Activated naive CD8-positive, alpha-beta T cell (primary cell): ENCODE data around the gene C1orf116.
A peak's percentile ranks its signal among the peaks of the same experiment; 100 is the strongest.
"Not testable (repeated sequence)": the region's sequence is repeated elsewhere in the genome, so short reads cannot be mapped to it uniquely, and the experiment has no call there.

Source experiments
- H3K27ac Mint-ChIP-seq: one replicate; pipeline ENCODE4 v1.8.0; 2021; ENCODE audit warnings: mixed read lengths
- H3K27me3 Mint-ChIP-seq: one replicate; pipeline ENCODE4 v1.8.0; 2021; ENCODE audit warnings: mixed read lengths
- H3K36me3 Mint-ChIP-seq: one replicate; pipeline ENCODE4 v1.8.0; 2021; ENCODE audit warnings: mixed read lengths
- H3K4me1 Mint-ChIP-seq: one replicate; pipeline ENCODE4 v1.8.0; 2021; ENCODE audit warnings: low read depth, mixed read lengths
- H3K4me3 Mint-ChIP-seq: one replicate; pipeline ENCODE4 v1.8.0; 2021; ENCODE audit warnings: mild to moderate bottlenecking, mixed read lengths
- H3K9me3 Mint-ChIP-seq: one replicate; pipeline ENCODE4 v1.8.0; 2021; ENCODE audit warnings: low read depth, mixed read lengths

Gene C1orf116

GRCh38 chr1:207051191-207051943 lies 18.8 kb upstream of the C1orf116 start, which contains the start of gene YOD1:
YOD1 (minus strand) TSS chr1:207051208; CDS start chr1:207051030, 178 bp downstream.
- Mint-ChIP-seq H3K4me3 (peak within 1 kb of the TSS; percentile 98), H3K36me3 (peaks cover 7% of the 10 kb centered on the region), H3K9me3 (no peaks in the 10 kb centered on the region), H3K27ac (peak within 1 kb of the TSS; percentile 98), H3K27me3 (no peaks in the 10 kb centered on the region), H3K4me1 (peaks cover 56% of the 10 kb centered on the region)

DNA sequence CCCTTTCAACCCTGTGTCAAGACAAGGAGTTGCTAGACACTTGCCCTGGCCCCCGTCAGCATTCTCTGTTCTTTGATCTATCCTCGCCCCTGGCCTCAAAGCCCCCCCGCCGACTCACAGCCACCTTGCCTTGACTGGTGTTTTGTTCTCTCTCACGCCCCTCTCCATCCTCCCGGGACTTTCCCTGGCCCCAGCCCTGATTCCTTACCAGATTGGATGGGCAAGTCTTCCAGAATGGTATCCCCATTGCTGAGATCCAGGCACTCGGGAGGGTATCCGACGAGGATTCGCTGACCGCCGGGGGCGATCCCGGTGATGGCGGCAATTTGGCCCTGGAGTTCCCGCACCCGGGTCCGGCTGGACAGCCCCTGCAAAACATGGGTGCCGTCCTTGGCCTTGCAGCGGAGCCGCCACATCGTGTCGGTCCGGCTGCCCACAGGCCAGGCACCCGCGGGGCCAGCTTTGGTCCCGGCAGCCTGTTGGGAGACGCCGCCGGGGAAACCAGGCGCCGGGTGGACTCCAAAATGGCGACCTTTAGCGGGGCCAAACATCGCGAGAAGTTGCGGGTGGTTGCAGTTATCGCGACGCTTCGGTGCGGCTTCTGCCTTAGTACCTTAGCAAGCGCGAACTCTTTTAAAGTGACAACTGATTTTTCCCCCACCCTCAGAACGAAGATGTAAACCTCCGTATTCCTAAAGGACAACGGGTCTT lies 18.1 kb upstream of the C1orf116 start:
- Mint-ChIP-seq H3K9me3 (no peaks in the 10 kb centered on the region), H3K27ac (peak overlapping the region; percentile 98), H3K4me3 (peak overlapping the region; percentile 98), H3K36me3 (peaks cover 7% of the 10 kb centered on the region), H3K27me3 (no peaks in the 10 kb centered on the region), H3K4me1 (peaks cover 63% of the 10 kb centered on the region)

GRCh38 chr1:207049974-207050391 lies 17.4 kb upstream of the C1orf116 start:
- no peaks in the 10 kb centered on the region for H3K9me3 Mint-ChIP-seq
- H3K27ac Mint-ChIP-seq, result peak overlapping the region; percentile 98
- peak overlapping the region; percentile 98 for H3K4me3 Mint-ChIP-seq
- no peaks in the 10 kb centered on the region for H3K27me3 Mint-ChIP-seq
- H3K36me3 Mint-ChIP-seq, result peaks cover 7% of the 10 kb centered on the region
- H3K4me1 Mint-ChIP-seq, result peaks cover 67% of the 10 kb centered on the region

DNA sequence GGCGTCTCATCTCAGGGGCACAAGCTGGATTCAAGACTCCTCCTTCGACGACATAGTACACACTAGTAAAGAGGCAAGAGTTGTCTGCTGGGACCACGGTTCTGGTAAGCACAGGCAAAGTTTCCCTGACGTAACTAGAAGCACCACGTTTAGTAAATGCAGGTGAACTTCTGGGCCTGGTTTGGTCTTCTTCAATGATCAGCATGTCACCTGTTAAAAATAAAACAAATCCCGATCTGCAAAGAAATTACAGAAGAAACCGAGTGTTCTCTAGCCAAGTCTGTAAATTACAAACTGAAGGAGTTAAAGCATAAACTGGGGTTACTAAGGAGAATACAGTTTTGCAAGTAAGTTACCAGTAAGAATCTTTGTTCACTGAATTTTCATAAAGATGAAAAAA lies 17.0 kb upstream of the C1orf116 start:
- peak overlapping the region; percentile 98 for H3K4me3 Mint-ChIP-seq
- no peaks in the 10 kb centered on the region for H3K9me3 Mint-ChIP-seq
- H3K27ac Mint-ChIP-seq, result no peak overlapping the region
- H3K4me1 Mint-ChIP-seq, result peaks cover 72% of the 10 kb centered on the region
- no peaks in the 10 kb centered on the region for H3K27me3 Mint-ChIP-seq
- peaks cover 10% of the 10 kb centered on the region for H3K36me3 Mint-ChIP-seq

GRCh38 chr1:207049054-207049453 lies 16.5 kb upstream of the C1orf116 start:
- Mint-ChIP-seq H3K4me3 (peak overlapping the region; percentile 98), H3K27me3 (no peaks in the 10 kb centered on the region), H3K9me3 (no peaks in the 10 kb centered on the region), H3K36me3 (peaks cover 10% of the 10 kb centered on the region), H3K4me1 (peaks cover 73% of the 10 kb centered on the region), H3K27ac (no peak overlapping the region)

DNA sequence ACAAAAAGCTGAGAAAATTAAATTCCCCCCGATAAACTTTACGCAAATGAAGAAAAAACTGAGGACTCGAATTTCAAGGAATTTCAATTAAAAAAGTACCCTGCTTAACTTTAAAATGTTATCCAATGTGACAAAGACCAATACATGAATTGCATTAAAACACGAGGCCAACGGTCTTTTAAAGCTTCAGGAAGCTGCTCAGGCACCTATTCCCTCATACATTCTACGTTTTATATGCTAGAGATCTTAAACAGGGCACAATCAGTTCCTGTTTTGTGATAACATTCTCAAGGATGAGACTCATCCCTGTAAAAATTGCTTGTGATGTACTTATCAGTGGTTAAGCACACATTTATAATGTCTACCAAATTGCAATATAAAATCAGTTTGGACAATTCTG lies 15.5 kb upstream of the C1orf116 start:
- H3K27ac Mint-ChIP-seq, result no peak overlapping the region
- no peaks in the 10 kb centered on the region for H3K9me3 Mint-ChIP-seq
- H3K27me3 Mint-ChIP-seq, result no peaks in the 10 kb centered on the region
- H3K4me1 Mint-ChIP-seq, result peaks cover 74% of the 10 kb centered on the region
- peak overlapping the region; percentile 46 for H3K4me3 Mint-ChIP-seq
- peaks cover 12% of the 10 kb centered on the region for H3K36me3 Mint-ChIP-seq

DNA sequence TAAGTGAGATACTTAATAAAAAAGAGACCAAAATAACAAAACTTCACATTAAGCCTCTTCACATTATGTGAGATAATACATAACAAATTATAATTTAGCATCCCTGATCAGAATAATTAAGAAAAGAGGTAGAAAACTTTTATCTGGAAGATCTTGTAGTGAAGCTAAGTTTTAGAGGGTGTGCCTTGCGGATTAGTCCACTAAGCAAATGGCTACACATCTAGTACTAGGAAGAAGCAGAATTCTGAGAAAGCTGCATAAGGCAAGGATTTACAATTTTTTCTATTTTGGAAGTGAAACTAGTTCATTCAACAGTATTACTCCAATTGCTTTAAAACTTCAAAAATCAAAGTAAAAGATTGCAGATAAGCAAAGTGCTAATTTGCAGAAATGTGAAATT lies 14.9 kb upstream of the C1orf116 start:
- Mint-ChIP-seq H3K9me3 (no peaks in the 10 kb centered on the region), H3K4me1 (peaks cover 73% of the 10 kb centered on the region), H3K27me3 (no peaks in the 10 kb centered on the region), H3K4me3 (peak overlapping the region; percentile 3), H3K27ac (no peak overlapping the region), H3K36me3 (peaks cover 15% of the 10 kb centered on the region)

GRCh38 chr1:207045453-207045852 lies 12.9 kb upstream of the C1orf116 start:
- no peaks in the 10 kb centered on the region for H3K9me3 Mint-ChIP-seq
- no peak overlapping the region for H3K27ac Mint-ChIP-seq
- no peaks in the 10 kb centered on the region for H3K27me3 Mint-ChIP-seq
- no peak overlapping the region for H3K4me3 Mint-ChIP-seq
- peaks cover 20% of the 10 kb centered on the region for H3K36me3 Mint-ChIP-seq
- peaks cover 64% of the 10 kb centered on the region for H3K4me1 Mint-ChIP-seq

- H3K4me1 Mint-ChIP-seq, result peaks cover 32% of the 10 kb centered on the region
Observed at GRCh38 chr1:207041397-207041796, 8.8 kb upstream of the C1orf116 start.

DNA sequence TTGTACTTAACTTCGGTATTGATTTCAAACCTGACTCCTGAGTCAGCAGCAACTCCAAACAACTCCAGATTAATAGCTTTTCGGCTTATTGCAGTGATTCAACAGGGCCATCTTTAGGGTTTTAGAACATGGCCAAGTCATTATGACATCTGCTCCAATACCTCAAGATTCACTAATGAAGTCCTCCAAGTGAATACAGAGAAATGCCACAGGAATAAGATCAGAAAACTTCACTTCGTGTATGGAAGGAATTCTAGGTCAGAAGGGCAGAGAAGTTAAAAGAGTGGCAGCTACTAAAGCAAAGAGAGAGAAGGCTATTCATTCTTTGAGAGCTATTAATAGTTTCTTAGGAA lies 7.6 kb upstream of the C1orf116 start:
- Mint-ChIP-seq H3K4me1 (peaks cover 23% of the 10 kb centered on the region), H3K4me3 (no peak overlapping the region), H3K36me3 (peaks cover 13% of the 10 kb centered on the region)

More at GRCh38 chr1:207041397-207041796, 8.8 kb upstream of the C1orf116 start:
- not testable (repeated sequence) for H3K4me3 Mint-ChIP-seq, H3K27ac Mint-ChIP-seq, H3K27me3 Mint-ChIP-seq, H3K9me3 Mint-ChIP-seq
- H3K36me3 Mint-ChIP-seq, result peaks cover 13% of the 10 kb centered on the region

GRCh38 chr1:207039380-207040180 lies 7.0 kb upstream of the C1orf116 start:
- Mint-ChIP-seq H3K9me3 (no peaks in the 10 kb centered on the region), H3K27me3 (peaks cover 4% of the 10 kb centered on the region), H3K4me1 (peaks cover 17% of the 10 kb centered on the region), H3K27ac (no peak overlapping the region), H3K4me3 (no peak overlapping the region), H3K36me3 (peaks cover 10% of the 10 kb centered on the region)

More for the DNA sequence above, 7.6 kb upstream of the C1orf116 start:
- H3K27me3 Mint-ChIP-seq, result peaks cover 1% of the 10 kb centered on the region
- H3K27ac Mint-ChIP-seq, result no peak overlapping the region
- H3K9me3 Mint-ChIP-seq, result no peaks in the 10 kb centered on the region

GRCh38 chr1:207036865-207037264 lies 4.3 kb upstream of the C1orf116 start:
- H3K36me3 Mint-ChIP-seq, result peaks cover 2% of the 10 kb centered on the region
- no peak overlapping the region for H3K4me3 Mint-ChIP-seq
- H3K9me3 Mint-ChIP-seq, result no peaks in the 10 kb centered on the region
- H3K27ac Mint-ChIP-seq, result no peak overlapping the region
- H3K4me1 Mint-ChIP-seq, result peaks cover 1% of the 10 kb centered on the region
- peaks cover 8% of the 10 kb centered on the region for H3K27me3 Mint-ChIP-seq

DNA sequence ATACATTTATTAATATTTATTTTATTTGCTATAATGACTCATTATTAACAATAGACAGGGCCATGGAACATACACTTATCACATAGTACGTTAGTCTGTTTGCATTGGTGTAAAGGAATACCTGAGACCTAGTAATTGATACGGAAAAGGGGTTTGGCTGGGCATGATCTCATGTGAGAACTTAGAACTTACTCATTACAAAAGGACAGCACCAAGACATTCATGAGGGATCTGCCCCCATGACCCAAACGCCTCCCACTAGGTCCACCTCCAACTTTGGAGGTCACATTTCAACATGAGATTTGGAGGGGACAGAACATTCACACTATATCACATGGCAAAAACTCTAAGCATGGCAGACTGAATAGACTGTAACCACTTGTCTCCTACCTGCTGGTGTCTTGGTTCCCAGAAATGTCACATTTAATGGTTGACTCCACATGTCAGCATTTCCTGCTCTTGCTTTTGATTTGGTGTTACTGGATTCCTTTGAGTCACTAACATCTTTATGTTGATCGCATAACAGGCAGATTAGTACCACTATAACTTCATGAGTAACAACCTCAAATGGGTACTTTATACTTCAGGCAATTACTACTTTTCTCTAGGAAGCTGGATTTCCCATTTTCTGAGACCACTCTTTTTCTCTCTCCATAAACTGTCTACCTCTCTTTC lies 3.5 kb upstream of the C1orf116 start:
- Mint-ChIP-seq H3K27ac (no peak overlapping the region), H3K4me1 (no peaks in the 10 kb centered on the region), H3K36me3 (no peaks in the 10 kb centered on the region), H3K27me3 (peaks cover 11% of the 10 kb centered on the region), H3K9me3 (no peaks in the 10 kb centered on the region), H3K4me3 (no peak overlapping the region)

GRCh38 chr1:207034998-207035397 lies 2.4 kb upstream of the C1orf116 start:
- Mint-ChIP-seq H3K36me3 (no peaks in the 10 kb centered on the region), H3K4me3 (no peak overlapping the region), H3K9me3 (no peaks in the 10 kb centered on the region), H3K4me1 (no peaks in the 10 kb centered on the region), H3K27me3 (peaks cover 14% of the 10 kb centered on the region), H3K27ac (no peak overlapping the region)
